ENCODE data around the gene CACNA1A. TPM values are rescaled to one million over a fixed set of nuclear protein-coding genes. Genes with fewer than 3 reads are reported as not detected.
A peak's percentile ranks its signal among the peaks of the same experiment; 100 is the strongest.
"Not testable (repeated sequence)": the region's sequence is repeated elsewhere in the genome, so short reads cannot be mapped to it uniquely, and the experiment has no call there.

The CACNA1A gene
- polyA plus RNA-seq, 1 donor from 2014 or later: 3.1 TPM

GRCh38 chr19:13425875-13426274 is 80.4 kb downstream of the CACNA1A start:
- not testable (repeated sequence) for H3K27ac Mint-ChIP-seq, H3K36me3 Mint-ChIP-seq, H3K4me1 Mint-ChIP-seq, H3K4me3 Mint-ChIP-seq, H3K27me3 Mint-ChIP-seq
- H3K9me3 Mint-ChIP-seq: peaks cover 6 to 22% (median 18%) of the 10 kb centered on the region in 3 donors

- H3K27me3 Mint-ChIP-seq: peaks cover 5% of the 10 kb centered on the region
- peaks cover 1% of the 10 kb centered on the region for H3K36me3 Mint-ChIP-seq
- H3K27ac Mint-ChIP-seq: no peak overlapping the region
- H3K9me3 Mint-ChIP-seq: peaks cover 6 to 25% (median 22%) of the 10 kb centered on the region in 3 donors
- no peaks in the 10 kb centered on the region for H3K4me1 Mint-ChIP-seq
- H3K4me3 Mint-ChIP-seq: no peak overlapping the region
Measured at GRCh38 chr19:13425151-13425550, 81.1 kb downstream of the CACNA1A start.

GRCh38 chr19:13420780-13421179 is 85.5 kb downstream of the CACNA1A start:
- Mint-ChIP-seq H3K4me3 (no peak overlapping the region), H3K27me3 (peaks cover 10% of the 10 kb centered on the region), H3K4me1 (peaks cover 0 to 7% (median 4%) of the 10 kb centered on the region in 3 donors), H3K27ac (no peak overlapping the region), H3K9me3 (peaks cover 3 to 18% (median 14%) of the 10 kb centered on the region in 3 donors), H3K36me3 (peaks cover 1% of the 10 kb centered on the region)

- H3K9me3 Mint-ChIP-seq: peaks cover 2 to 10% (median 10%) of the 10 kb centered on the region in 3 donors
- peaks cover 0 to 7% (median 4%) of the 10 kb centered on the region in 3 donors for H3K4me1 Mint-ChIP-seq
- peaks cover 14% of the 10 kb centered on the region for H3K27me3 Mint-ChIP-seq
- no peaks in the 10 kb centered on the region for H3K36me3 Mint-ChIP-seq
- peak overlapping the region in 1 of 4 donors; percentile 54 for H3K4me3 Mint-ChIP-seq
- no peak overlapping the region for H3K27ac Mint-ChIP-seq
Measured at GRCh38 chr19:13417054-13417453, 89.2 kb downstream of the CACNA1A start.

- H3K27ac Mint-ChIP-seq: no peak overlapping the region
- peaks cover 4 to 17% (median 8%) of the 10 kb centered on the region in 3 donors for H3K9me3 Mint-ChIP-seq
- peaks cover 0 to 2% (median under 1%) of the 10 kb centered on the region in 3 donors for H3K4me1 Mint-ChIP-seq
- H3K27me3 Mint-ChIP-seq: peaks cover 14% of the 10 kb centered on the region
- H3K36me3 Mint-ChIP-seq: peaks cover 2% of the 10 kb centered on the region
- peak overlapping the region in 1 of 4 donors; percentile 23 for H3K4me3 Mint-ChIP-seq
Measured at GRCh38 chr19:13411899-13412298, 94.4 kb downstream of the CACNA1A start.

- H3K27me3 Mint-ChIP-seq: peaks cover 11% of the 10 kb centered on the region
- peaks cover 2% of the 10 kb centered on the region for H3K36me3 Mint-ChIP-seq
- H3K9me3 Mint-ChIP-seq: peaks cover 4 to 17% (median 8%) of the 10 kb centered on the region in 3 donors
- no peak overlapping the region for H3K4me3 Mint-ChIP-seq
- no peak overlapping the region for H3K27ac Mint-ChIP-seq
- peaks cover 0 to 2% (median 0%) of the 10 kb centered on the region in 3 donors for H3K4me1 Mint-ChIP-seq
Measured at GRCh38 chr19:13410946-13411345, 95.3 kb downstream of the CACNA1A start.

- Mint-ChIP-seq H3K4me1 (peaks cover 0 to 2% (median 0%) of the 10 kb centered on the region in 3 donors), H3K36me3 (peaks cover 2% of the 10 kb centered on the region), H3K9me3 (peaks cover 4 to 17% (median 8%) of the 10 kb centered on the region in 3 donors), H3K27me3 (peaks cover 8% of the 10 kb centered on the region), H3K4me3 (no peak overlapping the region), H3K27ac (no peak overlapping the region)
Measured at GRCh38 chr19:13408889-13409518, 97.3 kb downstream of the CACNA1A start.

GRCh38 chr19:13404236-13404635 is 102.0 kb downstream of the CACNA1A start:
- no peak overlapping the region for H3K27ac Mint-ChIP-seq
- H3K9me3 Mint-ChIP-seq: peaks cover 7 to 22% (median 8%) of the 10 kb centered on the region in 3 donors
- H3K4me3 Mint-ChIP-seq: no peak overlapping the region

GRCh38 chr19:13401388-13401787 is 104.9 kb downstream of the CACNA1A start:
- no peak overlapping the region for H3K27ac Mint-ChIP-seq
- H3K9me3 Mint-ChIP-seq: peaks cover 0 to 15% (median 4%) of the 10 kb centered on the region in 3 donors
- peaks cover 18% of the 10 kb centered on the region for H3K27me3 Mint-ChIP-seq
- no peak overlapping the region for H3K4me3 Mint-ChIP-seq
- peaks cover 1% of the 10 kb centered on the region for H3K36me3 Mint-ChIP-seq
- H3K4me1 Mint-ChIP-seq: no peaks in the 10 kb centered on the region

More at GRCh38 chr19:13404236-13404635, 102.0 kb downstream of the CACNA1A start:
- peaks cover 5% of the 10 kb centered on the region for H3K27me3 Mint-ChIP-seq
- H3K36me3 Mint-ChIP-seq: no peaks in the 10 kb centered on the region
- no peaks in the 10 kb centered on the region for H3K4me1 Mint-ChIP-seq

- Mint-ChIP-seq H3K4me3 (no peak overlapping the region), H3K27me3 (peaks cover 21% of the 10 kb centered on the region), H3K36me3 (peaks cover 1% of the 10 kb centered on the region), H3K4me1 (no peaks in the 10 kb centered on the region), H3K27ac (no peak overlapping the region), H3K9me3 (peaks cover 2 to 15% (median 4%) of the 10 kb centered on the region in 3 donors)
Measured at GRCh38 chr19:13400296-13400695, 106.0 kb downstream of the CACNA1A start.

GRCh38 chr19:13399746-13400145 is 106.5 kb downstream of the CACNA1A start:
- H3K27ac Mint-ChIP-seq: no peak overlapping the region
- peak overlapping the region in 1 of 4 donors; percentile 3 for H3K4me3 Mint-ChIP-seq
- H3K27me3 Mint-ChIP-seq: peaks cover 21% of the 10 kb centered on the region
- H3K9me3 Mint-ChIP-seq: peaks cover 2 to 15% (median 4%) of the 10 kb centered on the region in 3 donors
- no peaks in the 10 kb centered on the region for H3K4me1 Mint-ChIP-seq
- peaks cover 1% of the 10 kb centered on the region for H3K36me3 Mint-ChIP-seq

- no peak overlapping the region for H3K27ac Mint-ChIP-seq
- H3K4me3 Mint-ChIP-seq: peak overlapping the region in 1 of 4 donors; percentile 3
- peaks cover 1% of the 10 kb centered on the region for H3K36me3 Mint-ChIP-seq
- peaks cover 21% of the 10 kb centered on the region for H3K27me3 Mint-ChIP-seq
- H3K9me3 Mint-ChIP-seq: peaks cover 2 to 15% (median 4%) of the 10 kb centered on the region in 3 donors
- no peaks in the 10 kb centered on the region for H3K4me1 Mint-ChIP-seq
Measured at GRCh38 chr19:13398780-13399726, 107.2 kb downstream of the CACNA1A start.

GRCh38 chr19:13398182-13398581 is 108.1 kb downstream of the CACNA1A start:
- Mint-ChIP-seq H3K27ac (no peak overlapping the region), H3K36me3 (peaks cover 1% of the 10 kb centered on the region), H3K27me3 (peaks cover 21% of the 10 kb centered on the region), H3K4me1 (no peaks in the 10 kb centered on the region), H3K9me3 (peaks cover 2 to 15% (median 4%) of the 10 kb centered on the region in 3 donors), H3K4me3 (peak overlapping the region in 1 of 4 donors; percentile 10)

GRCh38 chr19:13396250-13397080 is 109.8 kb downstream of the CACNA1A start:
- Mint-ChIP-seq H3K27me3 (peaks cover 18% of the 10 kb centered on the region), H3K4me3 (no peak overlapping the region), H3K36me3 (peaks cover 1% of the 10 kb centered on the region), H3K9me3 (peaks cover 3 to 9% (median 6%) of the 10 kb centered on the region in 3 donors), H3K4me1 (peaks cover 0 to 2% (median 0%) of the 10 kb centered on the region in 3 donors), H3K27ac (no peak overlapping the region)
